ENCODE results near the gene KIRREL2. TPM values are rescaled to one million over a fixed set of nuclear protein-coding genes. Genes with fewer than 3 reads are reported as not detected.
A peak's percentile ranks its signal among the peaks of the same experiment; 100 is the strongest.

The KIRREL2 gene
- total RNA-seq (under 1 TPM in 1 of 2 donors, not detected in 1; 0.08 TPM), polyA plus RNA-seq (ENCODE audit: insufficient read length in 6 of 6) (1 to 10 TPM in 5 of 6 donors, under 1 TPM in 1; 0.76 to 3.5 (median 2.4) TPM)
- long read RNA-seq, donor 1 = 0 reads
- long read RNA-seq, donor 2 = 0 reads
- long read RNA-seq, donor 3 = 0 reads
- long read RNA-seq, donor 4 = 0 reads
- long read RNA-seq, donor 5 = 0 reads
- long read RNA-seq, donor 6 = 0 reads
- long read RNA-seq, donor 7 = 0 reads
- long read RNA-seq, donor 8 = 0 reads
- long read RNA-seq, donor 9 = 0 reads
- long read RNA-seq, donor 10 = 0 reads
- long read RNA-seq, donor 11 = 0 reads
- long read RNA-seq, donor 12 = 0 reads

- Histone ChIP-seq H3K9me3 (no peaks in the 10 kb centered on the region), H3K4me3 (peak within 1 kb of the TSS; percentile 27 to 46), H3K27ac (no peak within 1 kb of the TSS), H3K27me3 (peaks cover 34 to 100% of the 10 kb centered on the region in 2 donors), H3K4me1 (peaks cover 0 to 24% of the 10 kb centered on the region in 2 donors), H3K36me3 (no peaks in the 10 kb centered on the region)
- TF ChIP-seq CTCF (IDR thresholded peaks at IDR 0.05) = no peak
- DNase-seq (peak in 2 of 4 donors; percentile 10 to 84), ATAC-seq (peak; percentile 49)
- intact Hi-C loops (cut with DNase I) = no loop called here
Measured at GRCh38 chr19:35856546-35857149, at the start of gene KIRREL2. Gene KIRREL2, plus strand, starts transcription at chr19:35856911. Its CDS starts 209 bp downstream, at chr19:35857120.

- Histone ChIP-seq H3K4me1 (peaks cover 0 to 6% of the 10 kb centered on the region in 2 donors), H3K9me3 (no peaks in the 10 kb centered on the region), H3K27ac (no peak overlapping the region), H3K4me3 (no peak overlapping the region), H3K27me3 (peaks cover 0 to 39% of the 10 kb centered on the region in 2 donors), H3K36me3 (no peaks in the 10 kb centered on the region)
- no peak for TF ChIP-seq CTCF (IDR thresholded peaks at IDR 0.05)
- DNase-seq (no peak), ATAC-seq (no peak)
- intact Hi-C loops (cut with DNase I) = no loop called here
Measured at GRCh38 chr19:35807633-35808032, 49.1 kb upstream of the KIRREL2 start.

GRCh38 chr19:35811317-35812219, 45.1 kb upstream of the KIRREL2 start:
- Histone ChIP-seq H3K36me3 (no peaks in the 10 kb centered on the region), H3K27me3 (peaks cover 0 to 57% of the 10 kb centered on the region in 2 donors), H3K4me1 (no peaks in the 10 kb centered on the region), H3K4me3 (no peak overlapping the region), H3K27ac (no peak overlapping the region), H3K9me3 (peaks cover 0 to 2% of the 10 kb centered on the region in 2 donors)
- no peak for DNase-seq
- no peak for ATAC-seq
- intact Hi-C loops (cut with DNase I) = no loop called here
- no peak for TF ChIP-seq CTCF (IDR thresholded peaks at IDR 0.05)

- H3K36me3 ChIP-seq = no peaks in the 10 kb centered on the region
- H3K4me3 ChIP-seq = no peak within 1 kb of the TSS
- peaks cover 0 to 66% of the 10 kb centered on the region in 2 donors for H3K27me3 ChIP-seq
- H3K27ac ChIP-seq = no peak within 1 kb of the TSS
- no peaks in the 10 kb centered on the region for H3K4me1 ChIP-seq
- ATAC-seq (no peak), DNase-seq (no peak)
- no peak for TF ChIP-seq CTCF (IDR thresholded peaks at IDR 0.05)
- H3K9me3 ChIP-seq = peaks cover 0 to 2% of the 10 kb centered on the region in 2 donors
- intact Hi-C loops (cut with DNase I) = no loop called here
Measured at GRCh38 chr19:35812220-35813042, 44.3 kb upstream of the KIRREL2 start, which contains the start of gene PRODH2. Gene PRODH2, minus strand, starts transcription at chr19:35812845. Its CDS starts 40 bp downstream, at chr19:35812805.
